H1 (cell line): Measurements from ENCODE around the gene CTBP2. TPM values are rescaled to one million over a fixed set of nuclear protein-coding genes. Genes with fewer than 3 reads are reported as not detected.

Source experiments
- CTCF ChIA-PET: fragments of 300-600 bp; sonication (Branson Sonifier 250); formaldehyde crosslinking; loops from one replicate; lab custom pipeline; 2021; ENCODE audit not compliant: partially characterized antibody; lab: Charles Lee
- POLR2A ChIA-PET: fragments of 300-600 bp; sonication (Branson Sonifier 250); formaldehyde crosslinking; loops from one replicate; lab custom pipeline; 2021; ENCODE audit warnings: inconsistent platforms; ENCODE audit not compliant: partially characterized antibody; lab: Charles Lee
- DNase-seq, 2 experiments: peaks; one replicate each; pipeline versions ENCODE4 v3.0.0 to v3.0.0-alpha.2; 2010 to 2022; ENCODE audit warnings: low spot score in 2 of 2, low read depth in 1 of 2, mixed read lengths in 1 of 2
- FAIRE-seq: peaks from 2 replicates; lab custom pipeline; 2011; peaks lifted over from hg19 to GRCh38; lab: Jason Lieb, UNC
- H2AFZ ChIP-seq: 2 replicates; pipeline ENCODE4 v1.8.1; 2012; ENCODE audit warnings: low read length, inconsistent platforms
- H2AK5ac ChIP-seq: 2 replicates; pipeline ENCODE4 v1.6.1; 2013; ENCODE audit warnings: low read depth, low read length
- H2BK120ac ChIP-seq: replicated peaks from 2 replicates; pipeline ENCODE3; 2013; ENCODE audit warnings: low read depth, low read length, inconsistent platforms
- H2BK12ac ChIP-seq: 2 replicates; pipeline ENCODE4 v1.6.1; 2013; ENCODE audit warnings: low read depth, low read length
- H2BK15ac ChIP-seq: 2 replicates; pipeline ENCODE4 v1.6.1; 2013; ENCODE audit warnings: low read length
- H2BK20ac ChIP-seq: 2 replicates; pipeline ENCODE4 v1.6.1; 2013; ENCODE audit warnings: low read length
- H2BK5ac ChIP-seq: 2 replicates; pipeline ENCODE4 v1.6.1; 2013; ENCODE audit warnings: low read depth, low read length
- H3K14ac ChIP-seq: 2 replicates; pipeline ENCODE4 v1.6.1; 2013; ENCODE audit warnings: inconsistent platforms; ENCODE audit not compliant: insufficient read length
- H3K18ac ChIP-seq: 2 replicates; pipeline ENCODE4 v1.6.1; 2013; ENCODE audit warnings: low read length; ENCODE audit errors: extremely low read depth
- H3K23ac ChIP-seq: 2 replicates; pipeline ENCODE4 v1.6.1; 2013; ENCODE audit warnings: inconsistent platforms; ENCODE audit not compliant: insufficient read length
- H3K23me2 ChIP-seq: 2 replicates; pipeline ENCODE4 v1.6.1; 2013; ENCODE audit warnings: low read depth, low read length
- H3K27ac ChIP-seq: 2 replicates; pipeline ENCODE4 v1.6.1; 2011; ENCODE audit warnings: low read depth, low read length, inconsistent platforms
- H3K27me3 ChIP-seq, 4 experiments: replicated peaks in 1 of 4; 1 replicate in 1 of 4; 2 replicates in 3 of 4; pipeline versions ENCODE4 v1.6.1 to v1.8.1; 2011 to 2013; ENCODE audit warnings: low read length in 3 of 4, mild to moderate bottlenecking in 3 of 4, inconsistent platforms in 2 of 4, mixed read lengths in 2 of 4, moderate library complexity in 1 of 4; ENCODE audit not compliant: control insufficient read depth in 3 of 4, insufficient read depth in 3 of 4; ENCODE audit errors: extremely low read depth in 1 of 4
- H3K36me3 ChIP-seq, 4 experiments: 2 replicates each; pipeline versions ENCODE4 v1.6.1 to v1.8.1; 2011 to 2013; ENCODE audit warnings: mild to moderate bottlenecking in 4 of 4, low read length in 3 of 4, moderate library complexity in 2 of 4, control low read depth in 1 of 4, inconsistent platforms in 1 of 4; ENCODE audit not compliant: insufficient read depth in 4 of 4, control insufficient read depth in 2 of 4
- H3K4ac ChIP-seq: replicated peaks from 2 replicates; pipeline ENCODE3; 2013; ENCODE audit warnings: low read length, low read depth, mixed read lengths, inconsistent platforms; ENCODE audit not compliant: insufficient read length
- H3K4me1 ChIP-seq, 4 experiments: replicated peaks in 1 of 4; 1 replicate in 1 of 4; 2 replicates in 3 of 4; pipeline versions ENCODE4 v1.6.1 to v1.8.1; 2011 to 2013; ENCODE audit warnings: low read length in 3 of 4, inconsistent platforms in 2 of 4, mixed read lengths in 1 of 4; ENCODE audit not compliant: insufficient read depth in 4 of 4, control insufficient read depth in 3 of 4
- H3K4me2 ChIP-seq, 2 experiments: 2 replicates each; pipeline versions ENCODE4 v1.6.1 to v1.8.1; 2011 to 2013; ENCODE audit warnings: low read depth in 2 of 2, low read length in 2 of 2, control low read depth in 1 of 2, inconsistent platforms in 1 of 2, mild to moderate bottlenecking in 1 of 2; ENCODE audit not compliant: insufficient read depth in 1 of 2
- H3K4me3 ChIP-seq, 4 experiments: fragments of 200-600, 300-600 bp in 1 of 4; sonication (generic), shearing (Covaris generic), sonication (Bioruptor Twin) in 1 of 4; 2 replicates each; pipeline versions ENCODE4 v1.5.1 to v1.8.1; 2011 to 2016; ENCODE audit warnings: low read length in 4 of 4, low read depth in 3 of 4, control low read depth in 2 of 4, inconsistent platforms in 2 of 4, mild to moderate bottlenecking in 2 of 4, mixed read lengths in 1 of 4, moderate library complexity in 1 of 4; ENCODE audit not compliant: insufficient read depth in 2 of 4; ENCODE audit errors: extremely low read depth in 1 of 4
- H3K56ac ChIP-seq: replicated peaks from 2 replicates; pipeline ENCODE3; 2013; ENCODE audit warnings: low read depth, mild to moderate bottlenecking, mixed read lengths, low read length, inconsistent platforms; ENCODE audit not compliant: insufficient read length
- H3K79me1 ChIP-seq: 2 replicates; pipeline ENCODE4 v1.6.1; 2013; ENCODE audit warnings: low read depth, low read length, control low read depth
- H3K79me2 ChIP-seq, 2 experiments: 2 replicates each; pipeline versions ENCODE4 v1.6.1 to v1.8.1; 2012 to 2013; ENCODE audit warnings: low read length in 2 of 2, mild to moderate bottlenecking in 2 of 2, inconsistent platforms in 1 of 2; ENCODE audit not compliant: insufficient read depth in 2 of 2, control insufficient read depth in 1 of 2
- H3K9ac ChIP-seq, 4 experiments: replicated peaks in 1 of 4; 1 replicate in 1 of 4; 2 replicates in 3 of 4; pipeline versions ENCODE4 v1.6.1 to v1.8.1; 2011 to 2013; ENCODE audit warnings: low read depth in 3 of 4, low read length in 3 of 4, control low read depth in 2 of 4, mild to moderate bottlenecking in 2 of 4, moderate library complexity in 2 of 4, inconsistent platforms in 1 of 4; ENCODE audit errors: extremely low read depth in 1 of 4
- H3K9me3 ChIP-seq, 2 experiments: 2 replicates each; pipeline versions ENCODE4 v1.6.1 to v1.8.1; 2012 to 2013; ENCODE audit warnings: mild to moderate bottlenecking in 2 of 2, moderate library complexity in 2 of 2, control low read depth in 1 of 2, inconsistent platforms in 1 of 2, low read depth in 1 of 2, low read length in 1 of 2, mixed read lengths in 1 of 2; ENCODE audit not compliant: insufficient read depth in 2 of 2
- H4K20me1 ChIP-seq, 2 experiments: replicated peaks in 1 of 2; 2 replicates each; pipeline versions ENCODE3 to v1.8.1; 2011 to 2013; ENCODE audit warnings: inconsistent platforms in 2 of 2, low read length in 2 of 2, mild to moderate bottlenecking in 1 of 2; ENCODE audit not compliant: insufficient read depth in 2 of 2, control insufficient read depth in 1 of 2
- H4K5ac ChIP-seq: 2 replicates; pipeline ENCODE4 v1.6.1; 2013; ENCODE audit warnings: low read length, low read depth, mixed read lengths, inconsistent platforms; ENCODE audit not compliant: insufficient read length
- H4K8ac ChIP-seq: 2 replicates; pipeline ENCODE4 v1.8.0; 2013; ENCODE audit warnings: mild to moderate bottlenecking, moderate library complexity, low read length, inconsistent platforms; ENCODE audit not compliant: insufficient read depth; ENCODE audit errors: extremely low read depth
- H4K91ac ChIP-seq: replicated peaks from 2 replicates; pipeline ENCODE3; 2013; ENCODE audit warnings: low read length, mixed read lengths, inconsistent platforms; ENCODE audit not compliant: insufficient read length
- EGR1 ChIP-seq: IDR thresholded peaks from 2 replicates; pipeline ENCODE4 v1.6.1; 2011; ENCODE audit warnings: low read depth, low read length, borderline replicate concordance
- WGBS, 2 experiments: shearing (Covaris generic) in 1 of 2; methylation state at CpG; one replicate each; pipeline versions ENCODE4 v1.1.6 to v1.1.7; 2013 to 2015; ENCODE audit warnings: low lambda C conversion rate in 2 of 2, mixed read lengths in 2 of 2, inconsistent platforms in 1 of 2, low coverage in 1 of 2, missing lambda C conversion rate in 1 of 2; ENCODE audit not compliant: insufficient replicate concordance in 2 of 2, insufficient coverage in 1 of 2, insufficient read length in 1 of 2; ENCODE audit errors: extremely low coverage in 1 of 2, missing lambda C conversion rate in 1 of 2; 5-methylcytosine and 5-hydroxymethylcytosine counted together
- polyA plus RNA-seq, 7 experiments: library from polyadenylated mRNA; depleted of rRNA in 3 of 7; stranded (reverse) in 5 of 7; unstranded in 2 of 7; fragments of >200 nt in 5 of 7; fragments of 200-250 nt in 2 of 7; gene quantifications; 1 replicate in 5 of 7; 2 replicates in 1 of 7; 4 replicates in 1 of 7; pipeline versions ENCODE4 v1.2.1 to v1.2.3, GENCODE V29; 2011 to 2013; ENCODE audit warnings: missing spikeins in 2 of 7, mixed read lengths in 2 of 7
- total RNA-seq: library from RNA; stranded (reverse); fragmentation: NEBNext Ultra II Directional; extraction: Animal tissue kit (Norgen Biotek cat#: 25700); gene quantifications from 2 replicates; pipeline ENCODE4 v1.2.1, GENCODE V29; 2021

The CTBP2 gene
- total and polyA plus RNA-seq, 2 of the 8 experiments (the other 6 are each of a cell fraction or from before 2014, with no cell fraction given), result 208 to 221 TPM

DNA sequence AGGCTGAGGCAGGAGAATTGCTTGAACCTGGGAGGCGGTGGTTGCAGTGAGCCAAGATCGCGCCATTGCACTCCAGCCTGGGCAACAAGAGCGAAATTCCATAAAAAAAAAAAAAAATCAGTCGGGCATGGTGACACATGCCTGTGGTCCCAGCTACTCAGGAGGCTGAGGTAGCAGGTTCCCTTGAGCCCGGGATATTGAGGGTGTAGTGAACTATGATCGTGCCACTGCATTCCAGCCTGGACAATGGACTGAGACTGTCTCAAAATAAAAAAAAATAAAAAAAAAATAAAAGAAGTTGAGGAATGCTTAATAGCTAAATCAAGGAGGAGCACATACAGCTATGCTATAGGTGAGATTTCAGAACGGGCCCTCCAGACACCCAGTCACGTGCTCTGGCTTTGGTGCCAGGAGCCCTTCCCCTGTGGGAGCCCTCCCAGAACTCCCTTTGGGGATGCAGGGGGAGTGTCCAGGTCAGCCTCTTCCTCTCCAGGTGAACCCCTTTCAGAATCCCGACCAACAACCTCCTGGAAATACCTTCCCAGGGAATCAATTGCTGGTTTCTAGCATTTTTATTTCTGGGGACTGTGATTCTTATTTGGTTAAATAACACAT is 42.9 kb upstream of the CTBP2 start:
- Histone ChIP-seq H3K79me2 (no peaks in the 10 kb centered on the region), H3K27me3 (no peaks in the 10 kb centered on the region), H2AFZ (no peak overlapping the region), H3K56ac (no peak overlapping the region), H3K14ac (no peak overlapping the region), H2BK15ac (no peak overlapping the region), H3K9me3 (no peaks in the 10 kb centered on the region), H3K36me3 (no peaks in the 10 kb centered on the region), H3K9ac (no peak overlapping the region), H3K4me2 (no peak overlapping the region), H2BK5ac (no peak overlapping the region), H3K4me3 (no peak overlapping the region), H3K23ac (no peak overlapping the region), H4K20me1 (no peaks in the 10 kb centered on the region), H3K4me1 (no peaks in the 10 kb centered on the region; a peak in 1 of 7 replicates), H2BK120ac (no peak overlapping the region), H3K23me2 (no peaks in the 10 kb centered on the region), H2BK20ac (no peak overlapping the region), H3K4ac (no peak overlapping the region), H4K91ac (no peak overlapping the region), H4K8ac (no peak overlapping the region), H3K27ac (no peak overlapping the region), H3K18ac (no peak overlapping the region), H3K79me1 (no peaks in the 10 kb centered on the region), H2AK5ac (no peak overlapping the region), H4K5ac (no peak overlapping the region), H2BK12ac (no peak overlapping the region)
- POLR2A ChIA-PET, result no interaction called here
- DNase-seq (no peak), FAIRE-seq (no peak)
- CTCF ChIA-PET, result interaction anchor here (0.6 to 2.4 kb wide), 5 partner anchors 9 to 119 kb away, joined by 3 to 5 read pairs (median 3); no protein-coding TSS in a partner anchor
- no peak for TF ChIP-seq EGR1
- WGBS, 2 experiments, result 91% methylated on average over 9 of the region's 10 CpGs; no CpG with 5 or more reads in 1 of the 2 experiments
